ENCODE results near the gene TMPRSS11E. TPM values are rescaled to one million over a fixed set of nuclear protein-coding genes. Genes with fewer than 3 reads are reported as not detected.
"Not testable (repeated sequence)": the region's sequence is repeated elsewhere in the genome, so short reads cannot be mapped to it uniquely, and the experiment has no call there.

Gene TMPRSS11E
- polyA plus RNA-seq, 3 donors: 0.18 TPM; not detected in 2

DNA sequence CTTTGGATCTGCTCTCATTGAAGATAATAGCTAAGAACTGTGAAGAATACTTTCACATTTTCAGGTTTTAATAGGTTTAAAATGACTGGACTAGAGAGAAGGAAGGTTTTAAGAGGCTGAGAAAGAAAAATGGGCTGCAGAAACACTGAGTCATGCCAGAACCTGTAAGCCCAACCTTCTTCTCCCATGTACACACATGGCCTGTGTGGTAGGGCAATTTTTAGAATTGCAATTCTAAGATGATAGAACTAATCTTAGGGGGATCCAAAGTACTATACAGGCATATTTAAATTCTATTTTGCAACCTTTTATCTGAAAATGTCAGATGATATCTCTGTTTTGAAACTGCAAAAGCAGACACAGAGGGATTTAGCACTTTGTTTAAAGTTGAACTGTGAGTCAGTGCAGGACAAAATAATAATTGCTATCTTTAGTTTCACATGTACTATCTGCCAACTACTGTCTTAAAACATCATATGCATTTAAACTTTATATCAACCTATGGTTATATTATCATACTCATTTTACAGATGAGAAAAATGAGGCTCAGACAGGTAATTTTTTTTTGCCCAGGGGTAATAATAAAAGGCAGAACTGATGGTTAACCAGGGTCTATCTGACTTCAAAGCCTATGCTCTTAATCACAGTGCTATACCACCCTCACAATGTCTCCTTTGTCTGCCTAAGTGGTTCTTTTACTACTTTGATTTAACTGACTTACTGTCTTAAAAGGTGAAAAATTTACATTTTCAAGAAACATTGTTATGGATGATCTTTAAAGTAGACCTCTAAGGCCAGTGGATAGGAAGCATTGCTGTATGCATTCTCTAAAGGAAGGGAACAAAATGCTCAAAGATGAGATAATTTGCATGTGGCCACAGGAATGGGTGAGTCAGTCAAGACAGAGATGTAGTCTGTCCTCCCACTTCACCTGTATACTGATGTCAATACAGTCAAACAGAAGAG, 4.3 kb downstream of the TMPRSS11E start:
- DNase-seq (ENCODE audit: extremely low read depth in 1 of 11, low read depth in 9 of 11, low spot score in 4 of 11): no peak

DNA sequence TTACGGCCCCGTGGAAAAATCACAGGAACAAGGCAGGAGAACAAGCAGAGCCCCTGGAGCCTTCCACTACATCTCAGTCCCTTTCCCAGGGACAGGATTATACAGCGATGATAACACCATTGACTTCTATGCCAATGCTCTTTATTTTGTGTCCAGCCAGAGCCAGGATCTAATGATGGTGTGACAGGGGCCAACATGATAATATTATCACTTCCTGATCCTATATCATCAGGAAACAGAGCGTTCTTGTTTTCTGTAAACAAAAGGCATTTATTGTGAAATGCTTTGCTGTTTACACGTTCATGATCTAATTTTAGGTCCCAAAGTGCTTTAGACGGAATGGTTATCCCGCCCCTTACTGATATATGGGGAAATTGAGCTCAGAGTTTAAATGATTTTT, 12.8 kb downstream of the TMPRSS11E start:
- DNase-seq (ENCODE audit: extremely low read depth in 1 of 11, low read depth in 9 of 11, low spot score in 4 of 11): no peak

DNA sequence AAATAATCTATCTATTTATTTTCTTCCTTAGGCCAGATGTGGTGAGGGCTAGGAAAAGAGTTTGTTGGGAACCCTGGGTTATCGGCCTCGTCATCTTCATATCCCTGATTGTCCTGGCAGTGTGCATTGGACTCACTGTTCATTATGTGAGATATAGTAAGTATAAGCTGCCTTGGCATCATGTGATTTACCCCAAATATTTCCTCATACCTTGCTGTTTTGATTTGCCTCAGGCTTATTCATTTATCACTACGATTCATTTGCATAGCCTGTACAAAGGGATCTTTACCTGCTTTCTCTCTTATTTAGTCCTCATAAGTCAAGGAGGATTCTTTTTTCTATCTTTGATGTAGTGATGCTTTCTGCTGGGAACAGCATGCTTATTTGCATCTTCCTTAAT, 14.5 kb downstream of the TMPRSS11E start:
- no peak for DNase-seq (ENCODE audit: extremely low read depth in 1 of 11, low read depth in 9 of 11, low spot score in 4 of 11)

DNA sequence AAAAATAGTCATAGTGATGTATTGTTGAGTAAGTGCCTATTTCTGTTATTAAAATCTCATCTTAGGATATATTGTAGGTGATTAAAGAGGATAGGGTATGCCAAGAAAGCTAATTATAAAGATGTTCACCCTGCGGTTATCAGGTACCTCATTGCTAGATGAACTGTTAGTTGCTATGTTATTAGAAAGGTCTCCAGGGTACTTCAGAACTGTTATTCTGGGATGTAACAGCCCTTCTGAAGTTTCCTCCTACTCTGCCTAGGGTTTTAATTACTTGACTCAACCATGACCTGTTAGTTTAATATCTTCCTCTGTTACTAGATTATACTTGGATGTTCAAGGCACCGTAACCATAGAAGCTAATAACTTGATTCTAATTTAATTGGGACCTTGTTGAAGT, 15.4 kb downstream of the TMPRSS11E start:
- no peak for DNase-seq (ENCODE audit: extremely low read depth in 1 of 11, low read depth in 9 of 11, low spot score in 4 of 11)

DNA sequence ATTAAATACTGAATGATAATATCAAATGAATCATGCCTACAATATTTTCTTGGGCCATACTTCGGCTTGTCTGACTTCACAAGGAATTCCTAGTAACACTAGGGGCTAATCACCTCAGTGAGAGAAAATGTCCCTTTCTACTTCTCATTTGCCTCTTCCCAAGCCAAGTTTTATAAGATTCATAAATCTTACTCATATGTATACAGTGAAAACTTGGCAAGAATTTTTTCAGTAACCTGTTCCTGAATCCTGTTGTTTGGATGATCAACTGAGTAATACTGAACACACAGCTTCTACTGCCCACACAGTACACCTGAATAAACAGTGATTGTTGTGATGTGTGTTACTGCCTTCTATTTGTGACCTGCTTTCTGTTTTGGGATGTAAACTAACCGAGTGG, 16.5 kb downstream of the TMPRSS11E start:
- DNase-seq (ENCODE audit: extremely low read depth in 1 of 11, low read depth in 9 of 11, low spot score in 4 of 11): no peak

DNA sequence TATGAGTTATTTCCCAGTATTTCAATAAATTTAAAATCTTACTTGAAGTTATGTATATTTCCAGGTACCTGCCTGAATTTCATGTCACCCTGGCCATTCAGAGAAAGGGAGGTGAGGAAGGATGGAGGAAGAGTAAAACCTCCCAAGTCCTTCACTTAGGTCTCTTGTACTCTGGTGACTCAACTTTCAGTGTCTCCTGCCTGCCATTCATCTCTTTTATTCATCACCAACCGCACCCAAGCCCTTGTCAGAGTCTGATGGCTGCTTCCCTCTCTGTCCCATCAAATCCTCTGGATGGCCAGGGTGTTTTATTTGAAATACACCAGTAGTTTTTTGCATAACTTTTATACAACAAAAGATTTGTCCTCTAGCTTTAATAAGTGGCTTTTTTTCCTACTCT, 17.8 kb downstream of the TMPRSS11E start:
- no peak for DNase-seq (ENCODE audit: extremely low read depth in 1 of 11, low read depth in 9 of 11, low spot score in 4 of 11)

DNA sequence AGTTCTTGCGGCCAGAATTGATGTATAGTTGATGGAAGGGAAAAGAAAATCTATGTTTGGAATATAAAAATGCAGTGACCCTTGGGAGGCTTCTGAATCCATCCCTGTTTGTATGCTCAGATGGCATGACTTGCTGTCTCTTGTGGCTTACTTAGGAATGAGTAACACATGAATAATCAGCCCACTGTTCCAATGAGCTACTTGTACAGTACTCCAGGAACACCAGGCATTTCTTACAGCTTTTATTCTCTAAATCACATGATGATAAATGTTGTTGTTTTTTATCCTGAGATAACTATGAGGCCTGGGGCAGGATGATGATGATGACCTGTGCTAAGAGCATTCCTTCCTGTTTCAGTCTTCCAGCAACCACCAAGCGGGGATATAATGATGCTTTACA, 18.9 kb downstream of the TMPRSS11E start:
- no peak for DNase-seq (ENCODE audit: extremely low read depth in 1 of 11, low read depth in 9 of 11, low spot score in 4 of 11)

DNA sequence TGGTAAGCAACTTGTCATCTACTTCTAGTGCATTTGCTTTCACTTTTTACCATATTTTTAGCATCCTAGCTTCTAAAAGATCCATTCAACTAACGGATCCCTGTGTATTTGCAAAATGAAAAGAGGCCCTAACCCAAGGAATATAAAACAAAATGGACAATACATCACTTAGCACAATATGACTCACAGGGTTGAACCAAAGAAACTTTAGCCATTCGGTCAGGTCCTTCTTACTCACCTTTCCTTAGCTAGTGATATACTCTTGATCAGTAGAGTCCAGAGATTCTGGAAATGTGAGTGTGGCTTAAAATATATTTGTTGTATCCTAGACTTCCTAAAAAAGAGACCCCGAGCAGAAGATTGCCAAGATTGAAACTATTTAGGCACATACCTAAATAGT, 19.5 kb downstream of the TMPRSS11E start:
- DNase-seq (ENCODE audit: extremely low read depth in 1 of 11, low read depth in 9 of 11, low spot score in 4 of 11): no peak

DNA sequence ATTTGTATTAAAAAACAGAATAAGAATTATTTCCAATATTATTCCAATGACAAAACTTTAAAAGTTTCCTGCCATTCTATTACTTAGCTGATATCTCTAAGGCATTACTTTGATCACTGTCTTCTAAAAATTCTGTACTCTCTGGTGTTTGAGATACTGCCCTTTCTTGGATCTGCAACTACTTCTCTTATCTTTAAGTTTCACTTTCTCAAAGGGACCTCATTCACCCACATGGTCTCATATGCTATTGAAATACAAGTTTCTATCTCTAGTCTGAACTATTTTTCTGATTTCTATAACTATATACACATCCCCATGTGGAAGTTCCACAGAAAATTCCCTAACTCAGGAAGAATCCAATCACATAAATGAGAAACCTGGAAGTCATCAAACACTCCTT, 22.2 kb downstream of the TMPRSS11E start:
- DNase-seq (ENCODE audit: extremely low read depth in 1 of 11, low read depth in 9 of 11, low spot score in 4 of 11): no peak

DNA sequence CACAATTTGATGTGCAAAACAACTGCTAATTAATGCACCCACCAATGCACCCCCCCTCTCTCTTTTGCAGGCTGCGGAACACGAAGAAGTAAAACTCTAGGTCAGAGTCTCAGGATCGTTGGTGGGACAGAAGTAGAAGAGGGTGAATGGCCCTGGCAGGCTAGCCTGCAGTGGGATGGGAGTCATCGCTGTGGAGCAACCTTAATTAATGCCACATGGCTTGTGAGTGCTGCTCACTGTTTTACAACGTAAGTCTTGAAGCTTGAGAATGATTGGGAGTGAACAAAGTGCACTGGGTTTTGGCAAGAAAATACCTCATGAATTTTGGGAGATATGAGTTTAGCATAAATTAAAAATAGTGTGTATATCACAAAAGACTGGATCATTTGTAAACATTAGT, 28.9 kb downstream of the TMPRSS11E start:
- DNase-seq (ENCODE audit: extremely low read depth in 1 of 11, low read depth in 9 of 11, low spot score in 4 of 11): no peak

DNA sequence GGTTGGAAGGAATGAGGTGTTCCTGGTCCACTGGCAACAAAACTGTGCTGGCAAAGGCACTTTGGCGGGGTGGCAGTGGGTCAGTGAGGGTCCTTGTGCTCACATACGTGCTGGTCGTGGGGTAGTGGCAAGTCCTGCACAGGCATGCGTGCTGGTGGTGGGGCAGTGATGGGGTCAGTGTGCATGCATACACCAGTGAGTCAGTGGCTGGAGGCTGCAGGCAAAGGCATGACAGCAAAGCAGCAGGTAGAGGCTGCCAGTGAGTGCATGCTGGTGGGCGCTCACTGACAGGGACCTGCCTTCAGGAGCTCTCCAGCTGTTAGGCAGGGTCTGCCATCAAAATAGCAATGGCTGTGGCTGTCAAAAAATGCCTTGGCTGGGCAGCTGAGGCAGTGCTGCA, 42.1 kb downstream of the TMPRSS11E start:
- DNase-seq (ENCODE audit: extremely low read depth in 1 of 11, low read depth in 9 of 11, low spot score in 4 of 11): no peak

DNA sequence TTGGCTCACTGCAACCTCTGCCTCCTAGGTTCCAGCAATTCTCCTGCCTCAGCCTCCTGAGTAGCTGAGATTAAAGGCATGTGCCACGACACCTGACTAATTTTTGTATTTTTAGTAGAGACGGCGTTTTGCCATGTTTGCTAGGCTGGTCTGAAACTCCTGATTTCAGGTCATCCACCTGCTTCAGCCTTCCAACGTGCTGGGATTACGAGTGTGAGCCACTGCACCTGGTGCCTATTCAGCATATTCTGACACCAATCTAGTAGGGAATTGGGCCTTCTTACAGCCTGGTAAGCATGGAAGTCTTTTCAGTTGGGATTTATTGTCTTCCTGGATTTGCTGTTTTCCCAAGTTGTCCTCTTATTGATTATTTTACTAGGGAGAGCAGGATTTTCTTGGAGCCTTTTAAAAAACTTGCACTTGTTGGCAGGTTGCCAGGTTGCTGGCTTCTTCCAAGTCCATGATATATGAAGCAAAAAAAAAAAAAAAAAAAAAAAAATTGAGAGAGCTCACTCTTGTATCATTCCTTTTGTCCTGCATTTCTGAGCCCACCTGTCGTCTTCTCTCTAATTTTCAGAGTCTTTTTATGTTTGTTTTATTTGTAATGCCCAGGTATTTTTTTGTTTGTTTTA, 43.7 kb downstream of the TMPRSS11E start:
- DNase-seq (ENCODE audit: extremely low read depth in 1 of 11, low read depth in 9 of 11, low spot score in 4 of 11): peak in 1 of 11 donors; percentile 1

DNA sequence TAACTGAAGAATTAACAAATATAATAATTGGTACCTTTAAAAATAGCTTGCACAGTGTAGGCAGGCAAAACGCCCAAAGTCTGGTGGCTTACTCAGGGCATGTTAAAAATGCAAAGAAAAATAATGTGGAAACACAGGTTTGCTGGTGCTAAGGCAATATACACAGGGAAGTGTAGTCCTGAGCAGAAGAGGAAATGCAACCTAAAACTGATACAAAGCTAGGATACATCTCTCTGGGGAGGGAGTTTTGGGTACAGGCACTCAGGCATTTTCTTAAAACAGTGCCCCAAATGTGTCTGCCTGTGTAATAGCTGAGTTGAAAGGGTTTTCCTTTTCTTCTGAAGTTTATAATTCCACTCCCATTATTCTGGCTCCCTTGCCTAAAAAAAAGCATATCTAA, 47.4 kb downstream of the TMPRSS11E start:
- no peak for DNase-seq (ENCODE audit: extremely low read depth in 1 of 11, low read depth in 9 of 11, low spot score in 4 of 11)

DNA sequence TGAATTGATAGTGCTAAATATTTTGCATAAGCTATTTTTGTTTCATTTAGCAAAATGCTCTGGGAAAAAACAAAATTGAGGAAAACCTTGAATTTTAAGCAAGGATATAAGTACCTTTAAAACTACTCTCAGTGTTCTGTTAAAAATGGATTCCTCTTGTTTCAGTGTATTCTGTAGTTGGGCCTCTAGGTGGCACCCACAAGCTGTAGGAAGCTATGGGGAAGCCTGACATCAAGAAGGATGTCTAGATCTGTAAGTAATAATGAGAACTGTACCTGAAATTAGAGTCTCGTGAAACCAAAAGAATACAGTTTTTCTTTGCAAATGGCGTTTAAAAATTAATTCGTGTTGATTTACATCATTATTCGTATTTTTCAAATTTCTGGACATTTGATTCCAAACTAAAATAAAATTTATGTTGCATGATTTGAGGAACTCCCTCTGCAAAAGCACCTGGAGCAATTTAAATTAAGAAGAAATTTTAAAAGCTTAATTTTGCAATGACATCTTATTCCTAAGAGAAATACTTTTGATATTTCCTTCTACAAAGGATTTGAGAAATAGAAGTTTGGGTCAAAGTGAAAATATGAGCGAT, 51.2 kb downstream of the TMPRSS11E start:
- peak; percentile 22 to 67 (median 53) for DNase-seq (ENCODE audit: extremely low read depth in 1 of 11, low read depth in 9 of 11, low spot score in 4 of 11)

DNA sequence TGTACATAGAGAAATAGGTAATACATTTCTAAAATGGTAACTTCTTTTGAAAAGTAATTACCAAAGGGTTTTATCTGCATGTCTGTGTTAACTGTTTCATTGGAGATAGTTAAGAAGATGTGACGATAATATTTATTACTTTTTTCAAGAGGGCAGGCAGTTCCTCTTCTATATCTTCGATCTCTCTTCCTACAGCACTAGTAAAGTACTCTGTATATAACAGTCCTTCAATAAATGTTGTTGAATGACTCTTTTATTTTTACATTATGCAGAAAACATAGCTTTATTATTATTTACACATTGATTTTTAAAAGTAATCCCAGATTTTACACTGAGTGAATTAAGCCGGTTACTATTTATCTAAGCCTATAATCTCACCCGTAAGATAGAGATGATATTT, 51.8 kb downstream of the TMPRSS11E start:
- no peak for DNase-seq (ENCODE audit: extremely low read depth in 1 of 11, low read depth in 9 of 11, low spot score in 4 of 11)

DNA sequence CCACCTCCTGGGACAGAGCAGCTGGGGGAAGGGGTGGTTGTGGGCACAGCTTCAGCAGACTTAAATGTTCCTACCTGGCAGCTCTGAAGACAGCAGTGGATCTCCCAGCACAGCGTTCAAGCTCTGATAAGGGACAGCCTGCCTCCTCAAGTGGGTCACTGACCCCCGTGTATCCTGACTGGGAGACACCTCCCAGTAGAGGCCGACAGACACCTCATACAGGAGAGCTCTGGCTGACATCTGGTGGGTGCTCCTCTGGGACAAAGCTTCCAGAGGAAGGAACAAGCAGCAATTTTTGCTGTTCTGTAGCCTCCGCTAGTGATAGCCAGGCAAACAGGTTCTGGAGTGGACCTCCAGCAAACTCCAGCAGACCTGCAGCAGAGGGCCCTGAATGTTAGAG, 56.2 kb downstream of the TMPRSS11E start:
- DNase-seq (ENCODE audit: extremely low read depth in 1 of 11, low read depth in 9 of 11, low spot score in 4 of 11): not testable (repeated sequence)

DNA sequence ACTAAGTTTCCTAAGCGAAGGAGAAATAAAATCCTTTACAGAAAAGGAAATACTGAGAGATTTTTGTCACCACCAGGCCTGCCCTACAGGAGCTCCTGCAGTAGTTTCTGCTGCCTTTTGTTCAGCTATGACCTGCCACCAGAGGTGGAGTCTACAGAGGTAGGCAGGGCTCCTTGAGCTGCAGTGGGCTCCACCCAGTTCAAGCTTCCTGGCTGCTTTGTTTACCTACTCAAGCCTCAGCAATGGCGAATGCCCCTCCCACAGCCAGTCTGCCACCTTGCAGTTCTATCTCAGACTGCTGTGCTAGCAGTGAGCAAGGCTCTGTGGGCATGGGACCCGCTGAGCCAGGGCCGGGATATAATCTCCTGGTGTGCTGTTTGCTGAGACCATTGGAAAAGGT, 57.6 kb downstream of the TMPRSS11E start:
- DNase-seq (ENCODE audit: extremely low read depth in 1 of 11, low read depth in 9 of 11, low spot score in 4 of 11): not testable (repeated sequence)

DNA sequence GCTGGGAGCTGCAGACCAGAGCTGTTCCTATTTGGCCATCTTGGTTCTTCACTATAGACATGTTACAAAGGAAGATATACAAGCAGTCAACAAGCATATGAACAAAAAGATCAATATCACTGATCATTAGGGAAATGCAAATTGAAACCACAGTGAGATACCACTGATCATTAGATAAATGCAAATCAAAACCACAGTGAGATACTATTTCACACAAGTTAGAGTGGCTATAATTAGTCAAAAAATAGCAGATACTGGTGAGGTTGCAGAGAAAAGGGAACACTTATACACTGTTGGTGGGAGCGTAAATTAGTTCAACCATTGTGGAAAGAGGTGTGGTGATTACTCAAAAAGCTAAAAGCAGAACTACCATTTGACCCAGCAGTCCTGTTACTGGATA, 58.2 kb downstream of the TMPRSS11E start:
- not testable (repeated sequence) for DNase-seq (ENCODE audit: extremely low read depth in 1 of 11, low read depth in 9 of 11, low spot score in 4 of 11)

DNA sequence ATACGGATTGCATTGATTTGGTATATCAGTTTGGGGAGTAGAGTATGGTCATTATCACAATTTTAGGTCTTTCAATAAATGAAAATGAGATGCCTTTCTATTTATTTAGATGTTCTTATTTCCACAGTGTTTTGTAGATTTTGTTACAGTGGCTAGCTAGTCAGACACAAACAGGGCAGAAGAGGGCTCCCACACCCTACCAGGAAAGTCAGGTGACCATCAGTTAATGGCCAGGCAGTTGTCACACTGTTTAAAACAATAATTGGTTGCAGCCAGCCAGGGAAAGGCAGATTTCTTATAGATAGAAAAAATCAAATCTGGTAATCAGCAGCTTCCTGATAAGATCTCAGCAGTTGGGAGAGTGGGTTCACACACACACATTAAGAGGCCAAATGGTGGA, 71.6 kb downstream of the TMPRSS11E start:
- no peak for DNase-seq (ENCODE audit: extremely low read depth in 1 of 11, low read depth in 9 of 11, low spot score in 4 of 11)

DNA sequence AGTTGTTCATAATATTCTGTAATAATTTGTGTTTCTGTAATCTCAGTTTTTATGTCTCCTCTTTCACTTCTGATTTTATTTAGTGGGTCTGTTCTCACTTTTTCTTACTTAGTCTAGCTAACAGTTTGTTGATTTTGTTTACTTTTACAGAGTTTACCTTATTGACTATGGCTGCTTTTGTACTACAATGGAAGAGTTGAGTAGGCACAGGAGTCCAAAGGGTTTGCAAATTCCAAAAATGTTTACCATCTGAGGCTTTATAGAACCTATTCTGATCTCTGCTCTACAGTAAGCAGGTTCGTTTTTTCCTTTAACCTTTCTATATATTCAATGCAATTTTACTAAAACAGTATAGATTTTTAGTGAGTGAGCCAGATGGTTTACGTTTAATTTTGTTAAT, 73.7 kb downstream of the TMPRSS11E start:
- no peak for DNase-seq (ENCODE audit: extremely low read depth in 1 of 11, low read depth in 9 of 11, low spot score in 4 of 11)

Measured in renal cortex interstitium (tissue), 11 donors.